Measurements from ENCODE around the gene TECPR2.
A peak's percentile ranks its signal among the peaks of the same experiment; 100 is the strongest.

TECPR2 gene

GRCh38 chr14:102426796-102427195 is 64.1 kb downstream of the TECPR2 start:
- DNase-seq (ENCODE audit: low spot score): no peak

DNA sequence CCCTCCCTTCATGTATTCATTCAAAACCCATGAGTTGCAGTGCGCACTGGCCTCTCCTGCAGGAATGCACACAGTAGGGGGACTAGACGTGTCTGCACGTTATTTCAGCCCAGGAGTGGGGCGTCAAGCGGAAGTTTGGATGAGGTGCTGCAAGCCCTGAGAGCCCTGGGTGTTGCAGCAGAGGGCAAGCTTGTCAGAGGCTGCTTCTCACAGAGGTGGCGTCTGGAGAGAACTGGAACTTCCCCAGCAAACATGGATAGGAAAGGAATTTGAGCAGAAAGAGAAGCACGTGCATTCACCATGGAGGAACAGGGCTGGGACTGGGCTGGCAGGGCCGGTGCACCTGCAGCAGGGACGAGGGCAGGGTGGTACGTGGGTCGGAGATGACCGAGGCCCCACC is 64.9 kb downstream of the TECPR2 start:
- DNase-seq (ENCODE audit: low spot score): no peak

DNA sequence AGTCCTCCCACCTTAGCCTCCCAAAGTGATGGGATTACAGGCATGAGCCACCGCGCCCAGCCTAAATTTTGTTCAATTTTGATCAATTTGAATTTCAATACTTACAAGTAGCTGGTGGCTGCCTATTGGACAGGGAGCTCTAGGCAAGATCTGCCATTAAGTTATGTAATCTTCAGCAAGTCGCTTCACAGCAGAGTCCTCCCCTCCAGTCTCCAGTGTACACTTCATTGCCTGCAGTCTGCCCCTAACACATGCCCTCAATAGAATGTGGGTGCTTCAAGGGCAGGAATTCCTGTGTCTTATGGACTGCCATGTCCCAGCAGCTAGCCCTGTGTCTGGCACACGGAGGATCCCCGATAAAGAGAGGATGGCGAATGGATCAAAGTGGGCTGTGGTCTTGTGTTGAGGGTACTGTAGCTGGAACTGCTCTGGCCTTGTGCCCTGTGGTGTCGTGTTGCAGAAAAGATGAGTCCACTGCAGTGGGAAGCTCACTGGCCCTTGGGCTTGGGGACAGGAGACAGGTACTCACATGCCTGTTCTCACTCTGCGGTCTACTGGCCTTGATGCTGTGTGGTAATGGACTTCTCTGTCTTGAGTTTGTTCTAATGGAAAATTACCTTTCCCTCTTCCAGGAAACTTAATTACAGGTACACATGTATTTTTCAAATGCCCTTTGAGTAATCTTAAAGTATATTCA is 67.6 kb downstream of the TECPR2 start:
- no peak for DNase-seq (ENCODE audit: low spot score)

DNA sequence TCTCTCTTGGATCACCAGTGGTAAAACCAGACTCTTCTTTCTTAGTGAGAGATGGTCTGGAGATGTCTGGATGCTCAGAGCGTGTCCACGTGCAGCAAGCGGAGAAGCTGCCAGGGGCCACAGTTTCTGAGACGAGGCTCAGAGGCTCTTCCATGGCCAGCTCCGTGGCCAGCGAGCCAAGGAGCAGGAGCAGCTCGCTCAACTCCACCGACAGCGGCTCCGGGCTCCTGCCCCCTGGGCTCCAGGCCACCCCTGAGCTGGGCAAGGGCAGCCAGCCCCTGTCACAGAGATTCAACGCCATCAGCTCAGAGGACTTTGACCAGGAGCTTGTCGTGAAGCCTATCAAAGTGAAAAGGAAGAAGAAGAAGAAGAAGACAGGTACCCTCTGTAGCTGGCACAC is 69.0 kb downstream of the TECPR2 start:
- DNase-seq (ENCODE audit: low spot score): no peak

- no peak for DNase-seq (ENCODE audit: low spot score)
Measured at GRCh38 chr14:102434647-102435175, 72.0 kb downstream of the TECPR2 start.

DNA sequence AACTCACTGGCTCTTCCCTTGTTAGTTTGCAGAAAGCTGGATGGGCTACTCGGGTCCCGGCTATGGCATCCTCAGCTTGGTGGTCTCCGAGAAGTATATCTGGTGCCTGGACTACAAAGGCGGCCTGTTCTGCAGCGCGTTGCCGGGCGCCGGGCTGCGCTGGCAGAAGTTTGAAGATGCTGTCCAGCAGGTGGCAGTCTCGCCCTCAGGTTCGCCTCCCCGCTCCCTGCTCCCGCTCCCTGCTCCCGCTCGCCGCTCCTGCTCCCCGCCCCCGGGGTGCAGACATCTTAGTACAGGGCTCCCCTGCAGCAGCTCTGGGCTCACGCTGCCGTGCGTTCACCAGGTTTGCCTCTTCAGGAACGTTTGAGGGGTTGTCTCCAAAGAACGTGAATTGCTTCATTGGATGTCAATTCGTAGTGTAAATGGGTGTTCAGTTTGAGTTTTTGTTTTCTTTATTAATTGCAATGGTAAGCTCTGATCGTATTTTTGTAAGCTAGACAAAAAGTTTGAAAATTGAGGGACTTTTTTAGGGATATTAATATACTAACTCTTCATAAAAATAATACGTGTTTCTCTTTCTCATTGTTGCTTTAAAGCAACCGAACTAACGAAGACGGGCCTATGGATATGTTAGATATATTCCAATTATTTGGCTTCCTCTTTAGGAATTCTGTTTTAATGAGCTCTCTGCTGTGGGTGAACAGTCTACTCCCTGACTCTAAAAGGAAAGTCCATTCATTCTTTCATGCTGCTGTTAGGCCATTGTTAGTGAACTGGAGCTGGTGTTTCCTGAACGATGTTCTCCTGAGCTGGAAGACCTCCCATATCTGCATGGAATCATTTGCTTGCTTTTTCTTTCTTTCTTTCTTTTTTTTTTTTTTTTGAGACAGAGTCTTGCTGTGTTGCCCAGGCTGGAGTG is 75.5 kb downstream of the TECPR2 start:
- peak; percentile 99 for DNase-seq (ENCODE audit: low spot score)

DNA sequence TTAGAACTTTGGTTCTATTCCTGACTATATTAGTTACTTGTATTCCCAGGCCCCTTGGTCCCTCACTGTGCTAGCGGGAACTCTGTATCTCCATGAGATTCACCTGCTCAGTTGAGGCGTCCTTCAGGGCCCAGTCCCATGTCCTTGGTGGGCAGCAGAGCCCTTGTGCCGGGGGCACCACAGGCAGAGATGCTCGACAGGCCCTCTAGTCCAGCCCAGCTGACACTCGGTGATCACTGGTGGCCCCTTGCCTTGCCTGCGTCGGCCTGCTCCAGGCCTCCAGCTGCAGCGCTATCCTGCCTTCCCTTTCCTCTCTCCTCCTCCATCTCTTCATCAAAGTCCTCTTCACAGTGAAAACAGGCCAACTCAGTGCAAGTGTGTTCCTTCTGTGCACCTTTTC is 76.8 kb downstream of the TECPR2 start:
- DNase-seq (ENCODE audit: low spot score): no peak

DNA sequence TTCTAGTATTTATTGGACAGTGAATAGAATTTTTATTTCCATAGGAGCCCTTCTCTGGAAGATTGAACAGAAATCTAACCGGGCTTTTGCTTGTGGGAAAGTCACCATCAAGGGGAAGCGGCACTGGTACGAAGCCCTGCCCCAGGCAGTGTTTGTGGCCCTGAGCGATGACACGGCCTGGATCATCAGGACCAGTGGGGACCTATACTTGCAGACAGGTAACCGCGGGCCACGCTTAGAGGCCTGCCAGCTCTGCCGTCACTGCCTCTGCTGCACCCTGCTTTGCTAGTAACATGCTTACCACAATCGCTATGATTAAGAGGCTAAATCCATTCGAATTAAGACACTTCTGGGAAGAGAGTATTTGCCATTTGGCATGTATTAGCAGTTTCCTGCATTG is 77.7 kb downstream of the TECPR2 start:
- no peak for DNase-seq (ENCODE audit: low spot score)

- no peak for DNase-seq (ENCODE audit: low spot score)
Measured at GRCh38 chr14:102442241-102443211, 79.8 kb downstream of the TECPR2 start.

DNA sequence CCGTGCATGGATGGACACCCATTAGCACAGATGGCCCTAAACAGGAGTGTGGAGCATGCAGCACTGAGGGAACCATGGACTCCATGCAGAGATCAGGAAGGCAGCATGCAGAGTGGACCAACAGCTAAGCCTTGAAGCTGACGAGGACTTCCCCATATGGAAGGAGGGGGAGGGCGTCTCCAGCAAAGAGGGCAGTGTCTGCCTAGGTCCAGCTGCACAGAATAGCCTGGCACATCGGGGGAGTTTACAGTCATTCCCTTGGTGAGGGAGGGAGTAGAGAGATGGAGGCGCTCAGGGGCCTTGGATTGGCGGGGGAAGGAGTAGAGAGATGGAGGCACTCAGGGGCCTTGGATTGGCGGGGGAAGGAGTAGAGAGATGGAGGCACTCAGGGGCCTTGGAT is 82.3 kb downstream of the TECPR2 start:
- no peak for DNase-seq (ENCODE audit: low spot score)

DNA sequence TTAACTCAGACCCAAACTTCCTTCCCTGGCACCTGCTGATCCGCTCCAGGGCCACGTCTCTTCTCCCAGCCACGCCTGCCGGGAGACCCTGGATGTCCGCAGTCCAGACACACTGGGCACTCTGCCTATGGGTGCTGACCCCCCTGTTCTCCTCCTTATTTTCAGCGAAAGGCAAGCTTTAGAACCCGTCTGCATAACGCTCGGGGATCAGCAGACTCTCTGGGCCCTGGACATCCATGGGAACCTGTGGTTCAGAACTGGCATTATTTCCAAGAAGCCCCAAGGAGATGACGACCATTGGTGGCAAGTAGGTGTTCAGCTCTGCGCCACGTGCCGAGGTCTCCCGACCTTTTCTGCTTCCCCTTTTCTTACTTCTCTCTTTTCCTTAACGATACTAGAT is 82.9 kb downstream of the TECPR2 start:
- DNase-seq (ENCODE audit: low spot score): no peak

- no peak for DNase-seq (ENCODE audit: low spot score)
Measured at GRCh38 chr14:102450206-102451063, 87.7 kb downstream of the TECPR2 start.

- no peak for DNase-seq (ENCODE audit: low spot score)
Measured at GRCh38 chr14:102451064-102451352, 88.3 kb downstream of the TECPR2 start.

GRCh38 chr14:102452302-102452701 is 89.6 kb downstream of the TECPR2 start:
- DNase-seq (ENCODE audit: low spot score): no peak

DNA sequence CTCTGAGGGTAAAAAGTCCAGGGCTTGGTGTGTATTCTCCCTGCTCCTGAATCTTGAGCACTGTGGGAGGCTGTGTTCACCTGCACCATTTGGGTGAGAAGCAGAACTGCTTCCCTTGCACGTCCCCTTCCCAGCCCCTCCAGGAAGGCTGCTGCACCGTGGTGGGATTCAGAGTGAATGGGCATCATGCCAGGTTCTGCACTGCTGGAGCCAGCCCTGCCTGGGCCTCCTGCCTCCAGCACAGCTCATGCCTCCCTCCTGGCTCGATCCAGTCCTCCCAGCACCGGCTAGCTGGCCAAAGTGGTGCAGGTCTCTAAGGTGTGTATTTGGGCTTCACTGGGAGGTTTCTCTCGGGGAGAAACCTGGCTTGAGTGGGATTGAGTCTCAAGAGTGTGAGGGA is 92.0 kb downstream of the TECPR2 start:
- no peak for DNase-seq (ENCODE audit: low spot score)

GRCh38 chr14:102457509-102457908 is 94.8 kb downstream of the TECPR2 start:
- no peak for DNase-seq (ENCODE audit: low spot score)

GRCh38 chr14:102461490-102462338 is 99.0 kb downstream of the TECPR2 start:
- DNase-seq (ENCODE audit: low spot score): no peak

GRCh38 chr14:102462391-102462790 is 99.7 kb downstream of the TECPR2 start:
- no peak for DNase-seq (ENCODE audit: low spot score)

GRCh38 chr14:102464006-102464405 is 101.3 kb downstream of the TECPR2 start:
- DNase-seq (ENCODE audit: low spot score): no peak

- DNase-seq (ENCODE audit: low spot score): no peak
Measured at GRCh38 chr14:102464846-102465341, 102.2 kb downstream of the TECPR2 start.

All from iPS-NIHi11 (cell line).